ENCODE results near the gene DNMT3L. TPM values are rescaled to one million over a fixed set of nuclear protein-coding genes. Genes with fewer than 3 reads are reported as not detected.
"Not testable (repeated sequence)": the region's sequence is repeated elsewhere in the genome, so short reads cannot be mapped to it uniquely, and the experiment has no call there.

DNMT3L gene
- polyA plus RNA-seq, 1 of the 3 experiments (the other 2 are of a cell fraction) = not detected

DNA sequence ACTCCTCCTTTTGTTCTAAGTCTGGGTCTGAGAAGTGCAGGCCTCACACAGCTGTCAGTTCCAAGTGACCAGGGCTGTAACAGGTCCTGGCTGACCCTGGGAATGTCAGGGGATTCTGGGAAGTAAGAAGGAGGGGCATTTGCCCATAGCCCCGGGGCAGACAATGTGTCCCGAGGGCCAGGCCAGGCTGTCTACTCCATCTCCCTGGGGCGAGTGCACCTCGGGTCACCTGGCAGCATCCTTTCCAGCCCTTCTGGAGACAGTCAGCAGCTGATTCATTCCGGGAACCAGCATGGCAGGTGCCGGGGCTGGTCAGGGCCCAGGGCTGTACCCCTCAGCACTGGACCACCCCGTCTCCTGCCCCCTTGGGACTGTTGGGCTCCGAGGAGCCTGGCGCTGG lies 34.1 kb downstream of the DNMT3L start:
- CTCF ChIA-PET; H3K4me3 ChIP-seq (ENCODE audit: low read depth in 2 of 2, low read length in 1 of 2): not testable (repeated sequence)

DNA sequence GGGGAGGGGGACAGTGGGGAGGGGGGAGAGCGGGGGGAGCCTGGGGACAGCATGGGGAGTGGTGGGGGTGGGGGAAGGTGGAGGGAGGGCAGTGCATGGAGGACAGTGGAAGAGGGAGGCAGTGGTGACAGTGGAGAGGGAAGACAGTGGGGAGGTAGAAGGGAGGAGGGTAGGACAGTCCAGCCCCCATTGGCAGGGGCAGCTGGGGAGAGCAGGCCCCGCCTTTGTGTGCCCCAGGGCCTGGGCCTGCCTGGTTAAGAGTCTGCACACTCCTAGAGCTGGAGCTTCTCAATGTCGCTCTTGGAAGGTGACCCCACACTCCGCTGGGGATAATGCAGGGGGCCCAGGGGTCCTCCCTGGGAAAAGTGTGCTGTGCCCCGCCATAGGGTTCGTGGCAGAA lies 36.1 kb downstream of the DNMT3L start:
- H3K4me2 ChIP-seq; H4K20me1 ChIP-seq (ENCODE audit: insufficient read depth); H3K4me3 ChIP-seq (ENCODE audit: low read depth in 2 of 2, low read length in 1 of 2); H2AFZ ChIP-seq (ENCODE audit: low read depth); H3K9ac ChIP-seq; DNase-seq; POLR2A ChIA-PET; H3K27ac ChIP-seq (ENCODE audit: low read depth in 2 of 2, low read length in 1 of 2); H3K27me3 ChIP-seq (ENCODE audit: insufficient read depth); H3K9me2 ChIP-seq; H3K36me3 ChIP-seq (replicated peaks in 1 of 2; ENCODE audit: control insufficient read depth in 1 of 2, insufficient read depth in 2 of 2, low read length in 1 of 2); H3F3A ChIP-seq (replicated peaks; ENCODE audit: insufficient read depth); H3K4me1 ChIP-seq (ENCODE audit: control insufficient read depth in 1 of 2, insufficient read depth in 2 of 2, low read depth in 1 of 2, low read length in 1 of 2); H3K79me2 ChIP-seq (ENCODE audit: insufficient read depth); H3K9me3 ChIP-seq; CTCF ChIA-PET: not testable (repeated sequence)
- no CpG with 5 or more reads among the region's 6 CpGs for WGBS (ENCODE audit: low lambda C conversion rate)

More for the DNA sequence above, 34.1 kb downstream of the DNMT3L start:
- H3K4me1 ChIP-seq (ENCODE audit: control insufficient read depth in 1 of 2, insufficient read depth in 2 of 2, low read depth in 1 of 2, low read length in 1 of 2); POLR2A ChIA-PET; H3F3A ChIP-seq (replicated peaks; ENCODE audit: insufficient read depth); H3K9ac ChIP-seq; H3K79me2 ChIP-seq (ENCODE audit: insufficient read depth); H2AFZ ChIP-seq (ENCODE audit: low read depth); H3K9me3 ChIP-seq; DNase-seq; H3K36me3 ChIP-seq (replicated peaks in 1 of 2; ENCODE audit: control insufficient read depth in 1 of 2, insufficient read depth in 2 of 2, low read length in 1 of 2); H3K4me2 ChIP-seq; H3K27me3 ChIP-seq (ENCODE audit: insufficient read depth); H3K27ac ChIP-seq (ENCODE audit: low read depth in 2 of 2, low read length in 1 of 2); H3K9me2 ChIP-seq; H4K20me1 ChIP-seq (ENCODE audit: insufficient read depth): not testable (repeated sequence)
- no CpG with 5 or more reads among the region's 9 CpGs for WGBS (ENCODE audit: low lambda C conversion rate)

DNA sequence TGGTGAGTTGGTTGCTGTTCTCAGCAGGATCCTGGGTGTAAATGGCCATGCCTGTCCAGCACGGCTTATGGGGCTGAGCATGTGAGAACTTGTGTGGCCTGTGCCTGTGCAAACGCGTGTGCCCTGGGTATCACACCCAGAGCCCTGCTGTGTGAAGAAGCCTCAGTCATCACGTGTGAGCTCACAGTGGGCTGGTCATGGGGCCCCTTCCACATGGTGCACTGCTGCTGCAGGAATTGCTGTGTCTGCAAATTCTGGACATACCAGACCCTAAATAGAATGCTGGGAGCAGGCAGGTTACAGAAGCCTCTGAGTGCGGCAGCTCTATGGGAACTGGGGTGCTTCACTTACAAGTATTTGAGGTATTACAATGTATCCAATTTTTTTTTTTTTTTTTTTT lies 38.4 kb downstream of the DNMT3L start:
- H3K9me2 ChIP-seq; H3K4me1 ChIP-seq (ENCODE audit: control insufficient read depth in 1 of 2, insufficient read depth in 2 of 2, low read depth in 1 of 2, low read length in 1 of 2); H4K20me1 ChIP-seq (ENCODE audit: insufficient read depth); H3K27ac ChIP-seq (ENCODE audit: low read depth in 2 of 2, low read length in 1 of 2); H2AFZ ChIP-seq (ENCODE audit: low read depth); H3K9me3 ChIP-seq; POLR2A ChIA-PET; H3K27me3 ChIP-seq (ENCODE audit: insufficient read depth); DNase-seq; H3K4me2 ChIP-seq; CTCF ChIA-PET; H3K36me3 ChIP-seq (replicated peaks in 1 of 2; ENCODE audit: control insufficient read depth in 1 of 2, insufficient read depth in 2 of 2, low read length in 1 of 2); H3F3A ChIP-seq (replicated peaks; ENCODE audit: insufficient read depth); H3K9ac ChIP-seq; H3K4me3 ChIP-seq (ENCODE audit: low read depth in 2 of 2, low read length in 1 of 2); H3K79me2 ChIP-seq (ENCODE audit: insufficient read depth): not testable (repeated sequence)
- no CpG with 5 or more reads among the region's 5 CpGs for WGBS (ENCODE audit: low lambda C conversion rate)

DNA sequence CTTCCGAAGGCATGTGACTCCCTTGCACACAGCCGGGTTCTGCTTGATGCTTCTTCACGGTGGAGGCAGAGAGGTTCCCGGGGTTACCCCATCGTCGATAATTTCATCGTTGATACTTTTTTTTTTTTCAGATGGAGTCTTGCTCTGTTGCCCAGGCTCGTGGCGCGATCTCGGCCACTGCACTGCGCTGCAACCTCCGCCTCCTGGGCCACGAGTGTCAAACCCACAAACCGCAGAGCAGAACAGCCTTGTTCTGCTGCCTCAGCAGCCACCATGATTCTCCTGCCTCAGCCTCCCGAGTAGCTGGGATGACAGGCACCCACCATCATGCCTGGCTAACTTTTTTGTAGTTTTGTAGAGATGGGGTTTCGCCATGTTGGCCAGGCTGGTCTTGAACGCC lies 41.0 kb downstream of the DNMT3L start:
- H3K36me3 ChIP-seq (replicated peaks in 1 of 2; ENCODE audit: control insufficient read depth in 1 of 2, insufficient read depth in 2 of 2, low read length in 1 of 2); H3F3A ChIP-seq (replicated peaks; ENCODE audit: insufficient read depth); H3K27me3 ChIP-seq (ENCODE audit: insufficient read depth); DNase-seq; H3K79me2 ChIP-seq (ENCODE audit: insufficient read depth); H3K4me2 ChIP-seq; H3K27ac ChIP-seq (ENCODE audit: low read depth in 2 of 2, low read length in 1 of 2); POLR2A ChIA-PET; H3K9ac ChIP-seq; H3K4me3 ChIP-seq (ENCODE audit: low read depth in 2 of 2, low read length in 1 of 2); H3K4me1 ChIP-seq (ENCODE audit: control insufficient read depth in 1 of 2, insufficient read depth in 2 of 2, low read depth in 1 of 2, low read length in 1 of 2); CTCF ChIA-PET; H2AFZ ChIP-seq (ENCODE audit: low read depth); H3K9me3 ChIP-seq; H3K9me2 ChIP-seq; H4K20me1 ChIP-seq (ENCODE audit: insufficient read depth): not testable (repeated sequence)
- no CpG with 5 or more reads among the region's 18 CpGs for WGBS (ENCODE audit: low lambda C conversion rate)

DNA sequence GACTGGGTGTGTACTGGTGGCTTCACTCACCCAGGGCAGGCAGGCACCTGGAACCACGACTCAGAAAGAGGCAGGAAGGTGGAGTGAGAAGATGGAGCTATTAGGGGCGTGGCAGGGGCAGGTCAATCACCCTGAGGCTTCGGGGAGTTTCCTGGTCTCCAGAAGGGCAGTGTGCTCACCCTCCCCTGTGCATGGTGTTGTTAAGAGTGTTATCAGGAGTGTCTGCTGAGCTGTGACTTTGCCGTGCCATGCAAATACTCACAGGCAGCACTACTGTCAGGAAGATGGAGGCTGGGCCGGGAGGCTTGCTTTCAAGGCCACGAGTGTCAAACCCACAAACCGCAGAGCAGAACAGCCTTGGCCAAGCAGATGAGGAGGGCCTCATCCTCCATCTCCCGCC lies 43.2 kb downstream of the DNMT3L start:
- CTCF ChIA-PET = not testable (repeated sequence)
- WGBS (ENCODE audit: low lambda C conversion rate) = no CpG with 5 or more reads among the region's 8 CpGs

DNA sequence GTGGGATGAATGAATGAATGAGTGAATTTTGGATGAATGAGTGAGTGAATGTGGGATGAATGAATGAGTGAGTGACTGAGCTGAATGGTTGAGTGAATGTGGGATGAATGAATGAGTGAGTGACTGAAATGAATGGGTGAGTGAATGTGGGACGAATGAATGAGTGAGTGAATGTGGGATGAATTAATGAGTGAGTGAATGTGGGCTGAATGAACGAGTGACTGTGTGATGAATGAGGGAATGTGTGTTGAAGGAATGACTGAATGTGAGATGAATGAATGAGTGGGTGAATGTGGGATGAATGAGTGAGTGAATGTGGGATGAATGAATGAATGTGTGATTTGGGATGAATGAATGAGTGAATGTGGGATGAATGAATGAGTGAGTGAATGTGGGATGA lies 49.7 kb downstream of the DNMT3L start:
- H3K4me3 ChIP-seq (ENCODE audit: low read depth in 2 of 2, low read length in 1 of 2); H3K4me2 ChIP-seq; H3K9me2 ChIP-seq; CTCF ChIA-PET; H4K20me1 ChIP-seq (ENCODE audit: insufficient read depth); H3F3A ChIP-seq (replicated peaks; ENCODE audit: insufficient read depth); H3K79me2 ChIP-seq (ENCODE audit: insufficient read depth); H3K9me3 ChIP-seq; POLR2A ChIA-PET; H3K27me3 ChIP-seq (ENCODE audit: insufficient read depth); H3K4me1 ChIP-seq (ENCODE audit: control insufficient read depth in 1 of 2, insufficient read depth in 2 of 2, low read depth in 1 of 2, low read length in 1 of 2); H2AFZ ChIP-seq (ENCODE audit: low read depth); H3K36me3 ChIP-seq (replicated peaks in 1 of 2; ENCODE audit: control insufficient read depth in 1 of 2, insufficient read depth in 2 of 2, low read length in 1 of 2); H3K9ac ChIP-seq; DNase-seq; H3K27ac ChIP-seq (ENCODE audit: low read depth in 2 of 2, low read length in 1 of 2): not testable (repeated sequence)
- WGBS (ENCODE audit: low lambda C conversion rate) = 89% methylated on average over 2 of the region's 2 CpGs

More for the DNA sequence above, 43.2 kb downstream of the DNMT3L start:
- H3K9me2 ChIP-seq; H3K36me3 ChIP-seq (replicated peaks in 1 of 2; ENCODE audit: control insufficient read depth in 1 of 2, insufficient read depth in 2 of 2, low read length in 1 of 2); H3K79me2 ChIP-seq (ENCODE audit: insufficient read depth); H3K27ac ChIP-seq (ENCODE audit: low read depth in 2 of 2, low read length in 1 of 2); H3K9ac ChIP-seq; H4K20me1 ChIP-seq (ENCODE audit: insufficient read depth); H2AFZ ChIP-seq (ENCODE audit: low read depth); H3K9me3 ChIP-seq; H3K4me3 ChIP-seq (ENCODE audit: low read depth in 2 of 2, low read length in 1 of 2); H3K27me3 ChIP-seq (ENCODE audit: insufficient read depth); DNase-seq; H3K4me2 ChIP-seq; H3K4me1 ChIP-seq (ENCODE audit: control insufficient read depth in 1 of 2, insufficient read depth in 2 of 2, low read depth in 1 of 2, low read length in 1 of 2); H3F3A ChIP-seq (replicated peaks; ENCODE audit: insufficient read depth); POLR2A ChIA-PET: not testable (repeated sequence)

DNA sequence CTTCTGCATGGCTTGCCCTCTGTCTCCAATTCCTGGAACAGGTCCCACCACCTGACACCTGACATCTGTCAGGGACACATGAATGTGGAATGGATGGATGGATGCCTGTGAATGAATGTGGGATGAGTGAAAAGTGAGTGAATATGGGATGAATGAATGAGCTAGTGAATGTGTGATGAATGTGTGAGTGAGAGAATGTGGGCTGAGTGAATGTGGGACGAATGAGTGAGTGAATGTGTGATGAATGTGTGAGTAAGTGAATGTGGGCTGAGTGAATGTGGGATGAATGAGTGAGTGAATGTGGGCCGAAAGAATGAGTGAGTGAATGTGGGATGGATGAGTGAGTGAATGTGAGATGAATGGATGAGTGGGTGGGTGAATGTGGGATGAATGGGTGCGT lies 50.1 kb downstream of the DNMT3L start:
- H3K4me1 ChIP-seq (ENCODE audit: control insufficient read depth in 1 of 2, insufficient read depth in 2 of 2, low read depth in 1 of 2, low read length in 1 of 2); POLR2A ChIA-PET; H3K36me3 ChIP-seq (replicated peaks in 1 of 2; ENCODE audit: control insufficient read depth in 1 of 2, insufficient read depth in 2 of 2, low read length in 1 of 2); H3K4me3 ChIP-seq (ENCODE audit: low read depth in 2 of 2, low read length in 1 of 2); H3K4me2 ChIP-seq; DNase-seq; H3F3A ChIP-seq (replicated peaks; ENCODE audit: insufficient read depth); H3K27me3 ChIP-seq (ENCODE audit: insufficient read depth); H4K20me1 ChIP-seq (ENCODE audit: insufficient read depth); H2AFZ ChIP-seq (ENCODE audit: low read depth); CTCF ChIA-PET; H3K27ac ChIP-seq (ENCODE audit: low read depth in 2 of 2, low read length in 1 of 2); H3K9me2 ChIP-seq; H3K9me3 ChIP-seq; H3K79me2 ChIP-seq (ENCODE audit: insufficient read depth); H3K9ac ChIP-seq: not testable (repeated sequence)
- 90% methylated on average over 2 of the region's 3 CpGs for WGBS (ENCODE audit: low lambda C conversion rate)

All from SK-N-SH (cell line).